OCI-M1 (cell line): Measurements from ENCODE around the gene PLCB4.
A peak's percentile ranks its signal among the peaks of the same experiment; 100 is the strongest.

Source experiments
- DNase-seq: peaks from one replicate; lab custom pipeline; 2025; lab: John Stamatoyannopoulos, UW

PLCB4 gene

DNA sequence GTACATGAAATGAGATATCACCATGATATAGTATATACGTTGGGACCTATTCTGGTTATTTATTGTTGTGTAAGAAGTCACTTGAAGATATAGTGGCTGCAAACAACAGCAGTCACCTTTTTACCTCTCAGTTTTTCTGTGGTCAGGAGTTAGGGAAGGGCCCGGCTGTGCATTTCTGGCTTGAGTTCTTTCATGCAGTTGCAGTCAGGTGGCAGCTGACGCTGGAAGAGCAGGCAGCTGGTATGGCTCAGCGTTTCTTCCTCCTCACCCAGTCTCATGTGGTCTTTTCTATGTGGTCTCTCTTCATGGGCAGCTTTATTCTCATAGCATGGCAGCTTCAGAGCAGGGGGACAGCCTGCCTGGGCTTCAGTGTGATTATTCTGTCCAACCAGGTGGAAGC, 154.4 kb downstream of the PLCB4 start:
- DNase-seq, result no peak

GRCh38 chr20:9225879-9226278, 157.0 kb downstream of the PLCB4 start:
- DNase-seq, result no peak

DNA sequence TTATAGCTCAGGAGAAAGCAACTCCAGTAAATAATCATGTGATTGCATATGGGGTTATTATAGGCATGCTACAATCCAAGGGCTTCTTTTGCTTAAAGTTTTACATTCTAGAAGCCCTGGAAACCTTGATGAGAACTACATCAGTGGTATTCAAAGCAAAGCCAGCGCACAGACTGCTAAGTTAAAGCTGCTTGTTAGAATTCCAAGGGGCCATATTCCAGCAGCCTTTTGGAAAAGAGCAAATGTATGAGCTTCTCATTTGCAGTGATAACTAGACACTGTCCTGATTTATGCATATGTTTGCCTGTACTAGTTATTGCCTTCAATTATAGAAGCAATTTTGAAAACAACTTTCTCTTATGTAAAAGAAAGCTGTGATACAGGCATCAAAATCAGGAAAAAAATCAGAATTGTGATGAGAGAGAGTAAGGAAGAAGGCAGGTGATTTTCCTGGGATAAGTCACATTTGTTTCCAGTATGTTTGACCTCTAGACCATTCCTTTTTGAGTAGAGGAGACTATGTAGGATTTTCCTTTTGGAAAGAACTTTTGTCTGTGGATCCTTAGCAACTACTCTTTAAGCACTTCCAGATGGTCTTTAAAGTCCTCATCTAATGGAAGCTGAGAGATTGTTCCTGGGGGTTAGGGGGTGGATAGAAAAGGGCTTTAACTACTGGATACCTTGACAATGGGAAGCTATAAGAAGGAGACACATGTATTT, 159.2 kb downstream of the PLCB4 start:
- no peak for DNase-seq

DNA sequence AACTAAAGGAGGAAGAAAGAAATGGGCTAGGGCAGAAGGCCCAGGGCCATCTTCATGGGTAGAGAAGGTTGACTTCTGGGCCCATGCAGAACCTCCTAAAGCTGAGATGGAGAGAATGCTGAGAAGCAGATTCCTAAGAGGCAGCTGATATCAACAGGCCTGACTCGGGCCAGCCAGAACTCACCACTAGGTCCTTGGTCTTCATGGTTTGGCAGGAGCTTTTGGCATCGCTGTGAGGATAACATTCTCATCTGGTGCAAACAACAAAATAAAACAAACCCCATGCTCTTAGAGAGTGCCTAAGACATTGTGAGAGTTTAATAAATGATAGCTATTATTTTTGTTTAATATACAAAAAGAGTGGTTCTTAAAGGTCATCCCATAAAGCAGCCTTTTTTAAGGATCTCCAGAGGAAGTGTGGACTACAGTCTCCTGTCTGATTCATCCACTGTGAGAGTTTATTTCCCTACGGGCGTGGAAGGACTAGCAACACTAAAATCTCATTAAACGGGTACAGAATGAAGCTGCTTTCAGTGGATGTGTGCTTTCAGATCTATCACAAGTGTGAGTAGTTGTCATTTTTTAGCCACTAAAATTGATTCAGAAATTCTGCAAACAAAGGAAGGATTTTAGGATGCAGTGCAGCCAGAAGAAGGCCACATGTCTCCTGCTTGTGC, 160.0 kb downstream of the PLCB4 start:
- DNase-seq, result no peak

- no peak for DNase-seq
Observed at GRCh38 chr20:9230406-9230805, 161.5 kb downstream of the PLCB4 start.

DNA sequence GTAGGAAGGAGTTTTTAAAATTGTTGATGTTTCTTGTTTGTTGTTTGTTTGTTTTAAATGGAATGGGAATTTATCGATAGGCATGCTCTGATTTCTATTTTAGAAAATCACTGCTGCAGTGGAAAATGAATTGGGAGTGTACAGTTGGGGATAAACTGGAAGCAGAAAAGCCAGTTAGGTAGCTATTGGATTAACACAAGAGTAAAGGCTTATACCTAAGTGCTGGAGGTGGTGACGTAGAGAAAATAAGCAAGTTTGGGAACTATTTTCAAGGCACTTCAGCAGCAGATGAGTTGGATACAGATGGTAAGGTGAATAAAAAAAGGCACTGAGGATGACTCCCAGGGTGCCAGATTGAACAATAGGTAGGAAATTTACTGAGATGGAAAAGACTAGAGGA, 164.9 kb downstream of the PLCB4 start:
- no peak for DNase-seq

DNA sequence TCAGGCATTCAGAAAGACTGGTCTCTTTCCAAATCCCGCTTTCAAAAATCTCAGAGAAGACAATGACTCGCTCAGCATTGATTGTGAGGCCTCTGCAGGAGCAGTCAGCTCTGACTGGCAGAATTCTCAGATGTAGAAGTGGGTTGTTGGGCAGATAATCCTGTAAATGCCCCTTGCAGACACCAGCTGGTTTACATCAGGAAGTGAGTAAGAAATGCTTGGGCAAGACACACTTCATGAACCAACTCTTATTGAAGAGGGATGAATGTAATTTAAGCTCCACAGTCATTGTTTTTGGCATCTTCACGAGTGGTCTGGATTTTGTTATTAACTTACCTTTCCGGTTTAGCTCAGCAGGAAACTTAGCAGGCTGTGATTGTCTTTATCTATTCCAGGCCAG, 166.6 kb downstream of the PLCB4 start:
- DNase-seq, result no peak

DNA sequence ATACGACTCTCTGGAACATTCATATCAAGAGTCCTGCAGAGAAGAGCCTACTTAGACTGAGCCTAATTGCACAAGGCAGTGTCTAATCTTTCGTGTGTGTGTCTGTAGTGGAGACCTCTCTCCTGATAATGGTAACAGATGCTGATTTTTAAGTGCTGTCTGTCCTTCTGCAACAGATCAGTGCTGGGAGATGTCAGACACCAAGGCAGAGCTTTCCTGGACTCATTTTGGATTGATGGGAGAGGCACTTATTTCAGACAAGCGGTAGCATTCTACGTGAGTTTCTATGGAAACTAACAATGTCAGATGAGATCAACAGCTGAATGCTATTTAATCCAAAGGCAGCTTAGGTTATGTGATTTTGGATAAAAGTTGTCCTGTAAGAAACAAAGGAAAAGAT, 167.6 kb downstream of the PLCB4 start:
- DNase-seq, result no peak

DNA sequence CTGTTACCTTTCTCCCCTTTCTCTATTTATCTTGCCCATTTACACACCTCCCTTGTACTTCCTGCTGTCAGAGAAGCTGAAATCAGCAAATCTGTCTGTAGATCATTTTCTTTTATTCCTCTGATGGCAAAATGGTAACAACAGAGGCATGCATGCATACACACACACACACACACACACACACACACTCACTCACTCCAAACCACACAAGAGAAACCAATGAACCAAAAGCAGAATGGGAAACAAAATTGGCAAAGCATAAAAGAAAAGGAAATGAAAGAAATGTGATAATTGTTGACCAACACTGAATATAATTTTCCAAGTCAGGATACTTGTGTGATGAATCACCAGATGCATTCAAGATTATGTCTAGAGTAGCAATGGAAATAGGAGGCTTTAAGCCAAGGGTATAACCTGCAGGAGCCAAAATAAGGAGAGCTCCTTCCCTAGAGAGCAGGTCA, 172.4 kb downstream of the PLCB4 start:
- no peak for DNase-seq

- no peak for DNase-seq
Observed at GRCh38 chr20:9241721-9242427, 173.0 kb downstream of the PLCB4 start.

DNA sequence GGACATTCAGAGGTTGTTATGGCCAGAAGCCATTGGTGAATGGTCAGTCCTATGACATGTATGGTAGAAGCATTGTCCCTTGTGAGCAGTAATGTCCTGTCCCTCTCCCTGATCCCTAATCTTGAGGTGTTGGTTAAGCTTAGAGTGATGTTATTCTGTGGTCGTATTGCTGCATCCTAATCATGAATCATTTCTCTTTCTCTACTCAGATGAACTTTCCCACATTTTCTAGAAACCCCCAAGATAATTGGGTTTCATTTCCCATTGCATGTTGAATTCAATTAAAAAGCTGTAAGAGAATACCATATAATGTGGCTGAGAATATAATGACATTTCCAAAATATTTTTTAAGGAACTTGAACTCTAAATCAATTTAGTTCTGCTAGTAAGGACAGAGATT, 175.1 kb downstream of the PLCB4 start:
- DNase-seq, result no peak

- DNase-seq, result no peak
Observed at GRCh38 chr20:9244811-9245210, 175.9 kb downstream of the PLCB4 start.

GRCh38 chr20:9246731-9247130, 177.8 kb downstream of the PLCB4 start:
- no peak for DNase-seq

GRCh38 chr20:9250511-9250910, 181.6 kb downstream of the PLCB4 start:
- DNase-seq, result no peak

- DNase-seq, result no peak
Observed at GRCh38 chr20:9253006-9253539, 184.2 kb downstream of the PLCB4 start.

GRCh38 chr20:9255171-9255570, 186.3 kb downstream of the PLCB4 start:
- DNase-seq, result no peak

DNA sequence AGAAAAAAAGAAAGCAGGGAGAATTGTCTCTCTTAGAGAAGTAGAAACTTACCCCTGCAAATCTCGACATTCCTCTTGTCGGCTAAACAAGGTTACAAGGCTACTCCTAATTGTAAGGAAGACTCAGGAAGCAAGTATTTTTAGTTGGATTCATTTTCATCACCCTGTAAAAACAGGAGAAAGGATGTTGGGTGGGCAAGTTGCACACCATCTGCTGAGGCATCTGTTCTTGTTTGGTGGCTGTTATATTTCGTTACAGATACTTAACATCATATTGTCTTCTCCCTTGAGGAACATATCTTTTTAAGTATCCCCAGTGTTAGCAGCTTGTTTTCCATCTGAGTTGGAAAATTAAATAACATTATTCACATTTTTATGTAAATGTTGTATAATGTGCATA, 187.5 kb downstream of the PLCB4 start:
- DNase-seq, result no peak

DNA sequence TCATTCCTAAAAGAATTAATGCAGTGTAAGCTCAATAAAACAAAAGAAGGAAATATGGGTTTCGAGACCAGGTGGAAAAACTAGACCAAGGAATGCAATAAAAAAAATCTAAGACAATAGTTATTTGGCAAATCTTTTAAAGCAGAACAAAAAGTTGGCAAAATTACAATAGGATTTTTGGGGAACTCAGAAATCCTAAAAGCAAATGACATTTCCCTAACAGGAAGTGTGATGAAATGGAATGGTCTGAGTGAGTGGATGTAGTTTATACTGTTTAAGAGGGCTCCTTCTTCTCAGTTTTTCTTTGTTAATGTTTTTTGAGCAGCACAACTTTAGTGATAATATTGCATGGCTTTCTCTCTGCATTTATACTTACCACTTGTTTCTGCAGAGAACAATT, 190.0 kb downstream of the PLCB4 start:
- DNase-seq, result no peak

DNA sequence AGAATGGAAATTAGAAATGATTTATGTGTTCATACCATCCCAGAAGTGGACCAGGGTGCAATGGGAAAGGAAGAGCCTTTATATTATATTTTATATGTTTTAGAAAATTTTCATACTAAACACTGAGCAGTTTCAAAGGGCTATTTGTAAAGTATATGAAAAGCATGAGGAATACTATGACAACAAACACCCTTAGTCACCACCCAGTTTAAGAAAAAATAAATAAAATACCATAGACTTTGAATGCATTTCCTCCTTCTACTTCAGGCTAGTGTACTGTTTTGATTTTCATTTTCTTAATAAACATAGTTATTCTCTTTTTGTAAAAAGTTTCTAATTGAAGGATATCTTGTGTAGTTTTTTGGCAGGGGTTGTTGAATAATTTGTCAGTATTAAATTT, 191.1 kb downstream of the PLCB4 start:
- no peak for DNase-seq

DNA sequence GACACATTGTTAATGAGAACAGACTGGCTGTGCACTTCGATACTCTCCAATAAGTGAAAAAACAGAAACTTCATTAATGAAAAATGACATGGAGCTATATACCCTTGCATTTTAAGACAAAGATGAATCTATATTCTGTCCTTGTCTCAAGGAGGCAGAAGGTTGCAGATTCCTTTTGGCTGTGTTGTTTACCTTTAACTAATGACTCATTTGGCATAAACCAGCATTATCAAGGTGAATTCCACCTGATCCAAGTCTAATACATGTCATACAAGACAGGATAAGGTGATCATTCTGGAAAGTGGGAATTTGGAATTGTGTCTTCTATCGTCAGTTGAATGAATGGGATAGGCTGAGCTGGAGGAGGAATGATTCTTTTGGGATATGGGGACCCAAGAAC, 192.9 kb downstream of the PLCB4 start:
- DNase-seq, result no peak

DNA sequence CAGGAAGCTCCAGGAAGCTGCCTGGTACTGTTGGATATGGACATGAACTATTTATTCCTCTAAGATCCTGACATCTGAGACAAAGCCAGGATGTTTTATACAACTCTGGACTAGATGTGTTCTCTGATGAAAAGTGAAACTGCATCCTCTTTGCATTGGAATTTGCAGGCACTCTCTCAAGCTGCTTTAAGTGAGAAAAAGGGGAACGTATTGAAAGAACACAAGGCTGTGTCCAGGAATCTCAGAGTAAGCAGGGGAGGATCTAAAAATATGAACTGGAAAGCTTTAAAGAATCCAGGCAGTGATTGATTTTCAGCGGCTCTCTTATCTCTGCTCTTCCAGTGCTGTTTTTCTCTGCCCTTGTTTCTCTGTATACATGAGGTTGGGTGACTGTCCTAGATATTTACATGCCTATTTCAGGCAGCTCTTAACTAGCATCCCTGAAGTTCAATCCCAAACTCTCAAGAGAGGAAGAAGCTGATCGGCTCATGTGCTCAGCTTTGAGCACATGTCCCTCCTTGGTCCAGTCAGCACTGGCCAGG, 193.8 kb downstream of the PLCB4 start:
- peak; percentile 2 for DNase-seq

GRCh38 chr20:9269280-9269971, 200.5 kb downstream of the PLCB4 start:
- DNase-seq, result no peak
